ENCODE measurements around the gene ADNP.

ADNP gene

DNA sequence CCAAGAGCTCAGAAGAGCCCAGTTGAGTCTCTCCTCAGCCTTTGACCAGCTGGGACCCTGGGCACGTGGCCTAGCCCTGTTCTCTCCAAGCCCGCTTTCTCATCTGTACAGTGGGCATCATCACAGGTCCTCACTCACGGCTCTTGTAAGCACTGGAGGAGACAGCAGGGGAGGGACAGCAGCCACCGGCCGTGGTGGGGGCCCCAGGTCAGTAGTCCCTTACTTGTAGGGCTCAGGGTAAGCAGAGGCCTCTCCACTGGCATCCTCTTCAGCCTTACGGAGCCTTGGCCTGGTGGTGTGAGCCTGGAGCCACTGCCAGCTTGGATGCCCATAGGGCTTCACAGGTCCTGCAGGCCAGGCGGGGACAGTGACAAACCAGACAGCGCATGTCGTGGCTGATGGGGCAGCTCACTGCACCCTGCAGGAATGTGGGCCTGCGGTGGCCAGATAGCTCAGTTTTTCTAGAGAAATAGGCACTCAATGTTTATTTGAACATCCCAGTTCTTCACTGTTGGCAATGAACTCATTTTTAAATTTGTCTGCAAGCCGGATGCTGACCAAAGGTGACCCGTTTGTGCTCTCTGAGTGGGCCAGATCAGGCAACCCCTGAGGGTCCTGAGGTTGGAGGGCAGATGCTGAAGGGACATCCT is 65.1 kb downstream of the ADNP start:
- H3K79me2 ChIP-seq (ENCODE audit: insufficient read depth, low read length), result no peaks in the 10 kb centered on the region
- no peak overlapping the region for H3K4me2 ChIP-seq (ENCODE audit: low read depth, low read length, poor library complexity, severe bottlenecking)
- TF ChIP-seq EZH2phosphoT487 (IDR thresholded peaks at IDR 0.05; ENCODE audit: borderline replicate concordance), result no peak
- TF ChIP-seq, protein P1, sequence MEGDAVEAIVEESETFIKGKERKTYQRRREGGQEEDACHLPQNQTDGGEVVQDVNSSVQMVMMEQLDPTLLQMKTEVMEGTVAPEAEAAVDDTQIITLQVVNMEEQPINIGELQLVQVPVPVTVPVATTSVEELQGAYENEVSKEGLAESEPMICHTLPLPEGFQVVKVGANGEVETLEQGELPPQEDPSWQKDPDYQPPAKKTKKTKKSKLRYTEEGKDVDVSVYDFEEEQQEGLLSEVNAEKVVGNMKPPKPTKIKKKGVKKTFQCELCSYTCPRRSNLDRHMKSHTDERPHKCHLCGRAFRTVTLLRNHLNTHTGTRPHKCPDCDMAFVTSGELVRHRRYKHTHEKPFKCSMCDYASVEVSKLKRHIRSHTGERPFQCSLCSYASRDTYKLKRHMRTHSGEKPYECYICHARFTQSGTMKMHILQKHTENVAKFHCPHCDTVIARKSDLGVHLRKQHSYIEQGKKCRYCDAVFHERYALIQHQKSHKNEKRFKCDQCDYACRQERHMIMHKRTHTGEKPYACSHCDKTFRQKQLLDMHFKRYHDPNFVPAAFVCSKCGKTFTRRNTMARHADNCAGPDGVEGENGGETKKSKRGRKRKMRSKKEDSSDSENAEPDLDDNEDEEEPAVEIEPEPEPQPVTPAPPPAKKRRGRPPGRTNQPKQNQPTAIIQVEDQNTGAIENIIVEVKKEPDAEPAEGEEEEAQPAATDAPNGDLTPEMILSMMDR (conservative IDR thresholded peaks at IDR 0.05; ENCODE audit: low read length), result no peak
- H3K4me1 ChIP-seq (ENCODE audit: insufficient read depth, low read length, poor library complexity, severe bottlenecking), result no peaks in the 10 kb centered on the region
- H3K27me3 ChIP-seq (ENCODE audit: insufficient read depth, low read length, poor library complexity, severe bottlenecking), result no peaks in the 10 kb centered on the region
- no peaks in the 10 kb centered on the region for H4K20me1 ChIP-seq (ENCODE audit: insufficient read depth, low read length, poor library complexity, severe bottlenecking)
- no peak overlapping the region for H3K9ac ChIP-seq (ENCODE audit: low read depth, low read length, poor library complexity, severe bottlenecking)
- H3K36me3 ChIP-seq (ENCODE audit: insufficient read depth, low read length), result no peaks in the 10 kb centered on the region
- no peaks in the 10 kb centered on the region for H3K9me3 ChIP-seq (ENCODE audit: insufficient read depth, low read depth, low read length)
- no peak overlapping the region for H2AFZ ChIP-seq (ENCODE audit: low read length)
- H3K9me2 ChIP-seq (replicated peaks; ENCODE audit: low read depth, low read length), result no peaks in the 10 kb centered on the region
- no peak overlapping the region for H3K4me3 ChIP-seq (ENCODE audit: low read length, poor library complexity, severe bottlenecking)
- H3F3A ChIP-seq (ENCODE audit: low read depth), result no peaks in the 10 kb centered on the region

DNA sequence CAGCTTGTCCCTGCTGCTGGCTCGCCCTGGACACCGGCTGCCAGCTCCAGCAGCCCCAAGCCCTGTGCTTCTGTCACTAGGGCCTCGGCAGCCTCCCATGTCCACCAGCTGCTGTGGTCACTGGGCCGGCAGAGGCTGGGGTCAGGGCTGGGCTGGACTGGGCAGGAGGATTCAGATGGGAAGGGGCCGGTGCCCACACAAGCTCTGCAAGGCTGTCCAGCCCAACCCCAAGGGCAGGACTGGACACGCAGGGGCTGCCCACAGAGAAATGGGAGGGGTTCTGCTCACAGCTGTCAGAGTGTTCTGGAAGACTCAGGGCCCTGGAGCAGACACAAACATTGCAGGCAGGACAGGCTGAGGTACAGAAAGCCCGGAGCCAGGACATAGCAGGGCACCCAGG is 65.6 kb downstream of the ADNP start:
- Histone ChIP-seq H3K27me3 (ENCODE audit: insufficient read depth, low read length, poor library complexity, severe bottlenecking) (no peaks in the 10 kb centered on the region), H3K9me3 (ENCODE audit: insufficient read depth, low read depth, low read length) (no peaks in the 10 kb centered on the region), H3F3A (ENCODE audit: low read depth) (no peaks in the 10 kb centered on the region), H3K4me1 (ENCODE audit: insufficient read depth, low read length, poor library complexity, severe bottlenecking) (no peaks in the 10 kb centered on the region), H3K9ac (ENCODE audit: low read depth, low read length, poor library complexity, severe bottlenecking) (no peak overlapping the region), H3K79me2 (ENCODE audit: insufficient read depth, low read length) (no peaks in the 10 kb centered on the region), H3K36me3 (ENCODE audit: insufficient read depth, low read length) (no peaks in the 10 kb centered on the region), H3K9me2 (replicated peaks; ENCODE audit: low read depth, low read length) (no peaks in the 10 kb centered on the region), H3K4me2 (ENCODE audit: low read depth, low read length, poor library complexity, severe bottlenecking) (no peak overlapping the region), H3K4me3 (ENCODE audit: low read length, poor library complexity, severe bottlenecking) (no peak overlapping the region), H4K20me1 (ENCODE audit: insufficient read depth, low read length, poor library complexity, severe bottlenecking) (no peaks in the 10 kb centered on the region), H2AFZ (ENCODE audit: low read length) (no peak overlapping the region)
- TF ChIP-seq, protein P1 (conservative IDR thresholded peaks at IDR 0.05; ENCODE audit: low read length), result no peak
- TF ChIP-seq EZH2phosphoT487 (IDR thresholded peaks at IDR 0.05; ENCODE audit: borderline replicate concordance), result no peak

DNA sequence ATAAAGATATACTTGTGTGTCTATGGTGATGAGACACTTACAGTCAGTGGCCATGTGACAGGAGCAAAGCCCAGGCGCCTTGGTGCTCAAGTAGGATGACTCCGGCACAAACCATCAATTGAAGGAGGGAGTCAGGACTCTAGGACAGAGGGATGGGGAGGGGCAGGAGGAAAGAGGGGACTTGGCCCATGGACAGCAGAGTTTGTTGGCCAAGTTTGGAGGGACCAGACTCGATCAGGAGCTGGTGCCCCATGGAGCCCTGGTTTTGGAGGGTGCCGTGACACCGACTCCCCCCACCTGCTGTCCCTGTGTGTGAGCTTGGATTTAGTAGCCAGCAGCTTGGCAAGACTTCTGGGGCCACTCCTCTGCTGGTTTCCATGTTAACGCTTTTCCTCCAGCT is 66.1 kb downstream of the ADNP start:
- H3K36me3 ChIP-seq (ENCODE audit: insufficient read depth, low read length), result no peaks in the 10 kb centered on the region
- H3F3A ChIP-seq (ENCODE audit: low read depth), result no peaks in the 10 kb centered on the region
- H3K79me2 ChIP-seq (ENCODE audit: insufficient read depth, low read length), result no peaks in the 10 kb centered on the region
- TF ChIP-seq, protein P1 (conservative IDR thresholded peaks at IDR 0.05; ENCODE audit: low read length), result no peak
- TF ChIP-seq EZH2phosphoT487 (IDR thresholded peaks at IDR 0.05; ENCODE audit: borderline replicate concordance), result no peak
- no peak overlapping the region for H3K4me3 ChIP-seq (ENCODE audit: low read length, poor library complexity, severe bottlenecking)
- H3K9me3 ChIP-seq (ENCODE audit: insufficient read depth, low read depth, low read length), result no peaks in the 10 kb centered on the region
- no peak overlapping the region for H3K4me2 ChIP-seq (ENCODE audit: low read depth, low read length, poor library complexity, severe bottlenecking)
- H3K27me3 ChIP-seq (ENCODE audit: insufficient read depth, low read length, poor library complexity, severe bottlenecking), result no peaks in the 10 kb centered on the region
- H3K9me2 ChIP-seq (replicated peaks; ENCODE audit: low read depth, low read length), result no peaks in the 10 kb centered on the region
- H2AFZ ChIP-seq (ENCODE audit: low read length), result no peak overlapping the region
- no peaks in the 10 kb centered on the region for H3K4me1 ChIP-seq (ENCODE audit: insufficient read depth, low read length, poor library complexity, severe bottlenecking)
- H3K9ac ChIP-seq (ENCODE audit: low read depth, low read length, poor library complexity, severe bottlenecking), result no peak overlapping the region
- no peaks in the 10 kb centered on the region for H4K20me1 ChIP-seq (ENCODE audit: insufficient read depth, low read length, poor library complexity, severe bottlenecking)

Measured in Loucy (cell line).